H1 (cell line): ENCODE data around the gene FOXI3. TPM values are rescaled to one million over a fixed set of nuclear protein-coding genes. Genes with fewer than 3 reads are reported as not detected.

Experiments used
- CTCF ChIA-PET: fragments of 300-600 bp; sonication (Branson Sonifier 250); formaldehyde crosslinking; loops from one replicate; lab custom pipeline; 2021; ENCODE audit not compliant: partially characterized antibody; lab: Charles Lee
- POLR2A ChIA-PET: fragments of 300-600 bp; sonication (Branson Sonifier 250); formaldehyde crosslinking; loops from one replicate; lab custom pipeline; 2021; ENCODE audit warnings: inconsistent platforms; ENCODE audit not compliant: partially characterized antibody; lab: Charles Lee
- DNase-seq, 2 experiments: peaks; one replicate each; pipeline versions ENCODE4 v3.0.0 to v3.0.0-alpha.2; 2010 to 2022; ENCODE audit warnings: low spot score in 2 of 2, low read depth in 1 of 2, mixed read lengths in 1 of 2
- FAIRE-seq: peaks from 2 replicates; lab custom pipeline; 2011; peaks lifted over from hg19 to GRCh38; lab: Jason Lieb, UNC
- H2AFZ ChIP-seq: 2 replicates; pipeline ENCODE4 v1.8.1; 2012; ENCODE audit warnings: low read length, inconsistent platforms
- H2AK5ac ChIP-seq: 2 replicates; pipeline ENCODE4 v1.6.1; 2013; ENCODE audit warnings: low read depth, low read length
- H2BK120ac ChIP-seq: replicated peaks from 2 replicates; pipeline ENCODE3; 2013; ENCODE audit warnings: low read depth, low read length, inconsistent platforms
- H2BK12ac ChIP-seq: 2 replicates; pipeline ENCODE4 v1.6.1; 2013; ENCODE audit warnings: low read depth, low read length
- H2BK15ac ChIP-seq: 2 replicates; pipeline ENCODE4 v1.6.1; 2013; ENCODE audit warnings: low read length
- H2BK20ac ChIP-seq: 2 replicates; pipeline ENCODE4 v1.6.1; 2013; ENCODE audit warnings: low read length
- H2BK5ac ChIP-seq: 2 replicates; pipeline ENCODE4 v1.6.1; 2013; ENCODE audit warnings: low read depth, low read length
- H3K14ac ChIP-seq: 2 replicates; pipeline ENCODE4 v1.6.1; 2013; ENCODE audit warnings: inconsistent platforms; ENCODE audit not compliant: insufficient read length
- H3K18ac ChIP-seq: 2 replicates; pipeline ENCODE4 v1.6.1; 2013; ENCODE audit warnings: low read length; ENCODE audit errors: extremely low read depth
- H3K23ac ChIP-seq: 2 replicates; pipeline ENCODE4 v1.6.1; 2013; ENCODE audit warnings: inconsistent platforms; ENCODE audit not compliant: insufficient read length
- H3K23me2 ChIP-seq: 2 replicates; pipeline ENCODE4 v1.6.1; 2013; ENCODE audit warnings: low read depth, low read length
- H3K27ac ChIP-seq: 2 replicates; pipeline ENCODE4 v1.6.1; 2011; ENCODE audit warnings: low read depth, low read length, inconsistent platforms
- H3K27me3 ChIP-seq, 4 experiments: replicated peaks in 1 of 4; 1 replicate in 1 of 4; 2 replicates in 3 of 4; pipeline versions ENCODE4 v1.6.1 to v1.8.1; 2011 to 2013; ENCODE audit warnings: low read length in 3 of 4, mild to moderate bottlenecking in 3 of 4, inconsistent platforms in 2 of 4, mixed read lengths in 2 of 4, moderate library complexity in 1 of 4; ENCODE audit not compliant: control insufficient read depth in 3 of 4, insufficient read depth in 3 of 4; ENCODE audit errors: extremely low read depth in 1 of 4
- H3K36me3 ChIP-seq, 4 experiments: 2 replicates each; pipeline versions ENCODE4 v1.6.1 to v1.8.1; 2011 to 2013; ENCODE audit warnings: mild to moderate bottlenecking in 4 of 4, low read length in 3 of 4, moderate library complexity in 2 of 4, control low read depth in 1 of 4, inconsistent platforms in 1 of 4; ENCODE audit not compliant: insufficient read depth in 4 of 4, control insufficient read depth in 2 of 4
- H3K4ac ChIP-seq: replicated peaks from 2 replicates; pipeline ENCODE3; 2013; ENCODE audit warnings: low read length, low read depth, mixed read lengths, inconsistent platforms; ENCODE audit not compliant: insufficient read length
- H3K4me1 ChIP-seq, 4 experiments: replicated peaks in 1 of 4; 1 replicate in 1 of 4; 2 replicates in 3 of 4; pipeline versions ENCODE4 v1.6.1 to v1.8.1; 2011 to 2013; ENCODE audit warnings: low read length in 3 of 4, inconsistent platforms in 2 of 4, mixed read lengths in 1 of 4; ENCODE audit not compliant: insufficient read depth in 4 of 4, control insufficient read depth in 3 of 4
- H3K4me2 ChIP-seq, 2 experiments: 2 replicates each; pipeline versions ENCODE4 v1.6.1 to v1.8.1; 2011 to 2013; ENCODE audit warnings: low read depth in 2 of 2, low read length in 2 of 2, control low read depth in 1 of 2, inconsistent platforms in 1 of 2, mild to moderate bottlenecking in 1 of 2; ENCODE audit not compliant: insufficient read depth in 1 of 2
- H3K4me3 ChIP-seq, 4 experiments: fragments of 200-600, 300-600 bp in 1 of 4; sonication (generic), shearing (Covaris generic), sonication (Bioruptor Twin) in 1 of 4; 2 replicates each; pipeline versions ENCODE4 v1.5.1 to v1.8.1; 2011 to 2016; ENCODE audit warnings: low read length in 4 of 4, low read depth in 3 of 4, control low read depth in 2 of 4, inconsistent platforms in 2 of 4, mild to moderate bottlenecking in 2 of 4, mixed read lengths in 1 of 4, moderate library complexity in 1 of 4; ENCODE audit not compliant: insufficient read depth in 2 of 4; ENCODE audit errors: extremely low read depth in 1 of 4
- H3K56ac ChIP-seq: replicated peaks from 2 replicates; pipeline ENCODE3; 2013; ENCODE audit warnings: low read depth, mild to moderate bottlenecking, mixed read lengths, low read length, inconsistent platforms; ENCODE audit not compliant: insufficient read length
- H3K79me1 ChIP-seq: 2 replicates; pipeline ENCODE4 v1.6.1; 2013; ENCODE audit warnings: low read depth, low read length, control low read depth
- H3K79me2 ChIP-seq, 2 experiments: 2 replicates each; pipeline versions ENCODE4 v1.6.1 to v1.8.1; 2012 to 2013; ENCODE audit warnings: low read length in 2 of 2, mild to moderate bottlenecking in 2 of 2, inconsistent platforms in 1 of 2; ENCODE audit not compliant: insufficient read depth in 2 of 2, control insufficient read depth in 1 of 2
- H3K9ac ChIP-seq, 4 experiments: replicated peaks in 1 of 4; 1 replicate in 1 of 4; 2 replicates in 3 of 4; pipeline versions ENCODE4 v1.6.1 to v1.8.1; 2011 to 2013; ENCODE audit warnings: low read depth in 3 of 4, low read length in 3 of 4, control low read depth in 2 of 4, mild to moderate bottlenecking in 2 of 4, moderate library complexity in 2 of 4, inconsistent platforms in 1 of 4; ENCODE audit errors: extremely low read depth in 1 of 4
- H3K9me3 ChIP-seq, 2 experiments: 2 replicates each; pipeline versions ENCODE4 v1.6.1 to v1.8.1; 2012 to 2013; ENCODE audit warnings: mild to moderate bottlenecking in 2 of 2, moderate library complexity in 2 of 2, control low read depth in 1 of 2, inconsistent platforms in 1 of 2, low read depth in 1 of 2, low read length in 1 of 2, mixed read lengths in 1 of 2; ENCODE audit not compliant: insufficient read depth in 2 of 2
- H4K20me1 ChIP-seq, 2 experiments: replicated peaks in 1 of 2; 2 replicates each; pipeline versions ENCODE3 to v1.8.1; 2011 to 2013; ENCODE audit warnings: inconsistent platforms in 2 of 2, low read length in 2 of 2, mild to moderate bottlenecking in 1 of 2; ENCODE audit not compliant: insufficient read depth in 2 of 2, control insufficient read depth in 1 of 2
- H4K5ac ChIP-seq: 2 replicates; pipeline ENCODE4 v1.6.1; 2013; ENCODE audit warnings: low read length, low read depth, mixed read lengths, inconsistent platforms; ENCODE audit not compliant: insufficient read length
- H4K8ac ChIP-seq: 2 replicates; pipeline ENCODE4 v1.8.0; 2013; ENCODE audit warnings: mild to moderate bottlenecking, moderate library complexity, low read length, inconsistent platforms; ENCODE audit not compliant: insufficient read depth; ENCODE audit errors: extremely low read depth
- H4K91ac ChIP-seq: replicated peaks from 2 replicates; pipeline ENCODE3; 2013; ENCODE audit warnings: low read length, mixed read lengths, inconsistent platforms; ENCODE audit not compliant: insufficient read length
- RBBP5 ChIP-seq: IDR thresholded peaks from 2 replicates; pipeline ENCODE4 v1.7.1; 2012; ENCODE audit warnings: low read depth, mild to moderate bottlenecking, inconsistent platforms, low read length, moderate library complexity, borderline replicate concordance
- TEAD4 ChIP-seq: IDR thresholded peaks from 2 replicates; pipeline ENCODE4 v1.6.1; 2012; ENCODE audit warnings: low read depth, low read length, inconsistent platforms, mixed read lengths
- WGBS, 2 experiments: shearing (Covaris generic) in 1 of 2; methylation state at CpG; one replicate each; pipeline versions ENCODE4 v1.1.6 to v1.1.7; 2013 to 2015; ENCODE audit warnings: low lambda C conversion rate in 2 of 2, mixed read lengths in 2 of 2, inconsistent platforms in 1 of 2, low coverage in 1 of 2, missing lambda C conversion rate in 1 of 2; ENCODE audit not compliant: insufficient replicate concordance in 2 of 2, insufficient coverage in 1 of 2, insufficient read length in 1 of 2; ENCODE audit errors: extremely low coverage in 1 of 2, missing lambda C conversion rate in 1 of 2; 5-methylcytosine and 5-hydroxymethylcytosine counted together
- polyA plus RNA-seq, 7 experiments: library from polyadenylated mRNA; depleted of rRNA in 3 of 7; stranded (reverse) in 5 of 7; unstranded in 2 of 7; fragments of >200 nt in 5 of 7; fragments of 200-250 nt in 2 of 7; gene quantifications; 1 replicate in 5 of 7; 2 replicates in 1 of 7; 4 replicates in 1 of 7; pipeline versions ENCODE4 v1.2.1 to v1.2.3, GENCODE V29; 2011 to 2013; ENCODE audit warnings: missing spikeins in 2 of 7, mixed read lengths in 2 of 7
- total RNA-seq: library from RNA; stranded (reverse); fragmentation: NEBNext Ultra II Directional; extraction: Animal tissue kit (Norgen Biotek cat#: 25700); gene quantifications from 2 replicates; pipeline ENCODE4 v1.2.1, GENCODE V29; 2021
- TF ChIP-seq, protein P1 (sequence below): IDR thresholded peaks from 2 replicates; pipeline ENCODE4 v1.6.1; 2012; ENCODE audit warnings: inconsistent platforms

FOXI3 gene
- total and polyA plus RNA-seq, 2 of the 8 experiments (the other 6 are each of a cell fraction or from before 2014, with no cell fraction given), result 6.8 to 15.9 TPM

GRCh38 chr2:88429929-88430328, 22.6 kb downstream of the FOXI3 start:
- H3K23me2 ChIP-seq, result no peaks in the 10 kb centered on the region
- H2AFZ ChIP-seq, result no peak overlapping the region
- no peaks in the 10 kb centered on the region for H3K79me1 ChIP-seq
- 82% methylated on average over 7 of the region's 7 CpGs; no CpG with 5 or more reads in 1 of the 2 experiments for WGBS, 2 experiments
- no peaks in the 10 kb centered on the region for H3K27me3 ChIP-seq
- no peak overlapping the region for H3K4me2 ChIP-seq
- no peak overlapping the region for H3K9ac ChIP-seq
- H2BK120ac ChIP-seq, result no peak overlapping the region
- no peak overlapping the region for H3K23ac ChIP-seq
- no peak overlapping the region for H3K56ac ChIP-seq
- H3K27ac ChIP-seq, result no peak overlapping the region
- no peak overlapping the region for H2BK12ac ChIP-seq
- no peak overlapping the region for H2BK5ac ChIP-seq
- DNase-seq, result no peak
- no peak overlapping the region for H4K5ac ChIP-seq
- no peaks in the 10 kb centered on the region for H3K4me1 ChIP-seq
- no peak overlapping the region for H4K8ac ChIP-seq
- no peak overlapping the region for H2BK20ac ChIP-seq
- H3K18ac ChIP-seq, result no peak overlapping the region
- no peak overlapping the region for H2BK15ac ChIP-seq
- FAIRE-seq, result no peak
- H3K79me2 ChIP-seq, result no peaks in the 10 kb centered on the region
- H3K14ac ChIP-seq, result no peak overlapping the region
- no peak overlapping the region for H2AK5ac ChIP-seq
- H3K4ac ChIP-seq, result no peak overlapping the region
- H3K9me3 ChIP-seq, result no peaks in the 10 kb centered on the region
- H4K20me1 ChIP-seq, result no peaks in the 10 kb centered on the region
- peak; percentile 58; the same call in 1 of the 2 replicates for TF ChIP-seq TEAD4
- no peak for TF ChIP-seq RBBP5
- TF ChIP-seq, protein P1, sequence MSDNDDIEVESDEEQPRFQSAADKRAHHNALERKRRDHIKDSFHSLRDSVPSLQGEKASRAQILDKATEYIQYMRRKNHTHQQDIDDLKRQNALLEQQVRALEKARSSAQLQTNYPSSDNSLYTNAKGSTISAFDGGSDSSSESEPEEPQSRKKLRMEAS, result 0 out of 2 replicates have a peak, but pooled peaks have one; percentile 39
- no peaks in the 10 kb centered on the region for H3K36me3 ChIP-seq
- CTCF ChIA-PET, result interaction anchor here (0.7 to 1.6 kb wide), 3 partner anchors 79 to 238 kb away, joined by 3 to 5 read pairs (median 3); no protein-coding TSS in a partner anchor
- H4K91ac ChIP-seq, result no peak overlapping the region
- H3K4me3 ChIP-seq, result no peak overlapping the region
- POLR2A ChIA-PET, result interaction anchor here (0.7 kb wide), 1 partner anchor 11 kb away, joined by 4 read pairs; no protein-coding TSS in a partner anchor
